GM18907 (cell line): ENCODE measurements around the gene MKNK1.

Source experiments
- ATAC-seq: cut with Tn5 transposase; IDR thresholded peaks from one replicate; pipeline ENCODE4 v1.9.1; 2021; ENCODE audit warnings: mild to moderate bottlenecking, moderate library complexity; ENCODE audit not compliant: unreplicated experiment

Gene MKNK1

DNA sequence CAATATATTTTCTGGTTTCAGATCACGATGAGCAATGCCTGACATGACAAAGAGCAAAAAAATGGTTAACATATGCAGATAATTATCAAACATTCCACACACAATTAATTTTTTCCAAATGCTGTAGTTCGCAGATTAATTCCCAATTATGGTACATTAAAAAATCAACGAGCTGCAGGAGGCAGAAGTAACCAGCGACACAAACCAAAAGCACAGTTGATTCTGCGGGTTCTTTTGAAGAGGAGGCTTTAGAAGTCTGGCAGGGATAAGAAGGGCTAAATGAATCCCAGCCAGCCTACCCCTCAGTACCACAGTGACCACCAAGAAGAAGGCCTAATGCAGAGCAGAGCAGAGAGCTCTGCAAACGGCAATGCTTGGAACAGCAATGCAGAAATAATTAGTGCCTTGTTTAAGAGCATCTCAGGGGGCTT, 35.6 kb downstream of the MKNK1 start:
- ATAC-seq = no peak

DNA sequence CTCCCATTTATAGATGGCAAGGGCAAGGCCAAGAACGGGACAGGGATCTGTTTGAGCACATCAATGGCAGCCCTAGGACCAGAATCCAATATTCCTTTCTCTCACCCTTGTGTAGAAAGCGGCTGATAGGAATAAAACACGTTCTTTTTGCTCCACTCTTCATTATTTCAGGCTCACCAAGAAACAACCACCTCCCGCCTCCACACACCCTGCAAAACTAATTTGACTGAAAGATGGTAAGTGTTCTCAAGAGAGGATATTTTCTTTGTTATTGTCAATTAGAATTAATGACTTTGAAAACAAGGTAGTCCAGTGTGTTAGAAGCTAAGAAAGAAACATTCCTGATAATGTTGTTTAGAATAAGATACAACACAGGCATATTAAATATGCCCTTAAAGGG, 40.7 kb downstream of the MKNK1 start:
- no peak for ATAC-seq

DNA sequence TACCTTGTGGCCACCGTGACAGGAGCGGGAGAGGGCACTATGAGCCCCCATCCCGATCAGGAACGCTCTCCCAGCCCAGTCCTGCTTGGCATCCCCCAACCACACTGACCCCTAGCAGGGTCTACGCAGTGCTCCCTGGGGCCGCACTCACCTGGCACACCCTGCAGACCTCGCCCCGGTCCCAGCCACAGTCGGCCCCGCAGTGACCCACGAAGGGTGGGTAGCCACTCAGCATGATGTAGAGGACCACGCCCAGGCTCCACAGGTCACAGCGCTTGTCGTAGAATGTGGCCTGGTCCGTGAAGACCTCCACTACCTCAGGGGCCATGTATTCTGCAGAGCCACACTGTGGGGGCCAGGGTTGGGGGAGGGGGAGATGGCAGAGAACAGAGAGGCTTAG, 41.6 kb downstream of the MKNK1 start:
- no peak for ATAC-seq

DNA sequence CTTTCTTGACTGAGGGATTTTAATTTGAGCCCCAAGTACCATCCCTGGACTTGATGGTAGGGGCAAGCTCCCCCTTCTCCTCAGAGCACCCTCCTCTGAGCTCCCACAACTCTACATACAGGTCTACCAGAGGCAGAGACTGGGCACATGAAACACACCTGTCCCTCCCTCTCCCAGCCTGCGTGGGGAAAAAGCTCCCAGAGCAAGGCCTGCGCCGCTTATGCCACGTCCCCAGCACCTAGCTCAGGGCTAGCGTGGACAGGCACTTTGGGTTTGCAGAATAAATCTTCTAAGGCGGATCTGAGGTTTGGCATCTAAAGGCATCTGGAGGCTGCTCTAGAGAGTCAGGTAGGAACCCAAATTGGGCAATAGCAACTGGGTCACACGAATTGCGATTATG, 45.1 kb downstream of the MKNK1 start:
- ATAC-seq = no peak

DNA sequence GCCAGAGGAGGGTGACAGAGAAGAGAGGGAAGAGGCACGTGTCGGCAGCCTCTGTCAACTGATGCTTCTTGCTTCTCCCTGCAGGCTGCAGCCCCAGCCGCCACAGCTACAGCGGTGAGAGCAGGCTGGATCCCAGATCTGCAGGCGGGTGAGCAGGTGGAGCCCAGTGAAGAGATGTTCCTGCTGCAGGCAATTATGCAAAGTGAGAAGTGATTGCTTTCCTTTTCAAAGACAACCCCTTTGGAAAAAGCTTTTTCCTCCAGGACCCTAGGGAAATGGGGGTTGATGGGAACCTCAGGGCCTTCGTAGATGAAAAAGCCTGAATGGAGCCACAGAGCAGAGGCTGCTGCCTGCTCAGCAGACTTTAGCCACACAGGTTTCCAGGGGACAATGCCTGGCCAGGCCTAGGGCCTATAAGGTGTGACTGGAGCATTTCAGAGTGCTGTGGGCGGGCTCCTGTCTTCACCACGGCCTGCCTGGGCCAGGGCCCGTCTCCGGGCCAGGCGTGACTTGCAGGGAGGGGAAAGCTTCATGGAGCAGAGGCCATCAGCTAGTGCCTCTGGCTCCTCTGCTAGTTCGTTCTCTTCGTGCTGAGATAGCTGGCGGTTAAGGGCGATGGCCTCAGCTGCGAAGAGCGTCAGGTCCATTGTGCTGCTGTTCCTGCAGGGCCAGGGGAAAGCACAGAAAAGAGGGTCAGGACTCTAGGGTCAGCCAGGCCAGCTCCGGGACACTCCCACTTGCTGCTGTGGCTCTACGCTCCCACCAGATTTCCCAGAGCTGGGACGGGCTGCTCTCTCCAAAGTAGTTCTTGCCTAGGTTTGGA, 45.7 kb downstream of the MKNK1 start:
- ATAC-seq = no peak

DNA sequence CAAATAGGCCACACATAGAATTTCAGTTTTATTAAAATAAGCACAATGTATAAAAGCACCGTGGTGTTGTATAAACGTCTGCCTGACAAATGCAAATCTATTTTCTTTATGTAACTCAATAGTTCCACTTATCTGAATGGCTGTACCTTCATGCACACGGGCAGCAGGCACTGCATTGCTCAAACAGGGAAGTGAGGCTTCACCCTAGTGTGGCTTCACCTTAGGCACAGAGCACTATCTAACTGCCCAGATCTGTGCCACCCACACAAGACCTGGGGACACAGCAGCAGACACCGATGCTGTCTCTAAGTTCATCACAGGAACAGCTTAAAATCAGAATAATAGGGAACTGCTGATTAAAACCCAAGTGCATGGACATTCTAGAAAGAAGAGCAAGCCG, 46.7 kb downstream of the MKNK1 start:
- no peak for ATAC-seq

DNA sequence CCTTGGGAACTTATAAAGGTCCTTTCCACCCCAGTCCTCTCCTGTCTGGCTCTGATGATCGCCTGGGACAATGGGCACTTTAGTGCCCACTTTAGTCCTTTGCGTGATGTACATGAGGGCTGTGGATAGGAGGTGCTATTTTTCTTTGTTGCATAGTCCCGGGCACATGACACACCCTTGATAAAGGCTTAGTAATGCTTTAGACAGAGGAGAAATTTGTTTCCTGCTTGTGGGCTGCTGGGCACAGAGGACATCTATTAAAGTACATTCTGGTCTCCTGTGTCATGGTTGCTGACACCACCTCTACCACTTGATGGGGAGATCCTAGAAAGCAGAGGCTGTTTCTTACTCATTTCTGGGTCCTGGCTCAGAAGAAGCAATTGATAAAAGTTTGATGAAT, 47.2 kb downstream of the MKNK1 start:
- ATAC-seq = no peak

DNA sequence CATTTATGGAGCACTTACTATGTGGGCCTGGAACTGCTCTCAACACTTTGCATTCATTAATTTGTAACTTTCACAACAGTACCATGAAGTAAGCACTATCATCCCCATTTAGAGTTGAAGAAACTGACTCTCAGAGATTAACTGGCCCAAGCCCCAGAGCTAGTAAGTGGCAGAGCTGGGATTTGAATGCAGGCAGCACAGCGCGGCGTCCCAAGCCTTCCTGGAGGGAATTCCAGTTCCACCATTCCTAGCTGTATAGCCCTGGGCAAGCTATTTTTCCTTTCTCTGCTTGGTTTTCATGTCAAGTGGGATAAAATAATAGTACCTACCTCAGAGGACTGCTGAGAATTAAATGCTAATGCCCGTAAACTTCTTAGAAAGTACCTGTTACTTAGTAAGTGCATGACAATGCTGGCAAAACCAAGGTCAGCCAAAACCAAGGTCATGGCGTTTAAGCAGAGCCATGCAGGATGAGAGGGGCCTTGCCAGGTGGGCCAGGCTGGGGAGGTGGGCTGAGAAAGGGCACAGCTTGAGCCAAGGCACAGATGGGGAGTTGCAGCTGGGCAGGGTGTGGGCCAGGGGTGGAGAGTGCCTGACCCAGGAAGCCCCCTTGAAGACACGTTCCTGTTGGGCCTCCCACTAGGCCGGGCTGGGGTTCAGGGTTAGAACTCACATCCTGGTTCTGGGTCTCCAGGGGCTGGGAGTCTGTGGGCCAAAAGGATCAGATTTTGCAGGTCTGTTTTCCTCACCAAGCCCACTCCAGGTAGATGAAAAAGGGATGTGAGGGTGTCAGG, 48.0 kb downstream of the MKNK1 start:
- no peak for ATAC-seq

DNA sequence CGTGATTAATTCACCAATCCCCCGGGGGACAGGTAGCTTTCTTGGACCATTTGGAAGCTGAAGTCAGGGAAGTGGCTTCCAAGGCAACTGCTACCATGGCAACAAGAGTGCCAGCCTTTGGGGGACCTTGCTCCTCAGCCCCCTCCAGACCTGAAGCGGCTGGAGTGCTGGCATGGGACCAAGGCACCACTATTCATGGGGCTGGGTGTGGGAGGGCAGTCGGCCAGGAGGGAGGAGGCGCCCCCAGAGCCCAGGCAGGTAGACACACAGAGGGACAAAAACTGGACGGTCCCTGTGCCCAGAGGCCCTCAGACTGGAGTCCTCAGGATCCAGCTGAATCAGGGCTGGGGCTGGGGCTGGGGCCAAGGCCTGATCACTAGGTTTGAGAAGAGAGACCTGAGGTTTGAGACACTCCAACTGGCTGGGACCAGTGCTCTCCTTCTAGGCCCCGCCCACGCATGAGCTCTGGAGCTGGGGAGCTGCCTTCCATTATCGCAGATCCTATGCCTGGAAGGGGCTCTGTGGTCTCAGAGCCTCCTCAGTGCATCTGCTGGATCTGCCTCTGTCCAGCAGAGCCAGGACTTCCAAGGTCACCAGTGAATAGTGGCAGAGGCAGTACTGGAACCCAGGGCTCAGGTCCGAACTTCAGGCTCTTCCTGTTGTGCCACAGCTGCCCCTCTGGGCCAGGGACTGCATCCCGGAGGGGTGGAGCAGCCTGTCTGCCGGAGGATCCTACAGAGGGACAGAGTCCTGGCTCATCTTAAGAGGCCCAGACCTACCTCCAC, 49.3 kb downstream of the MKNK1 start:
- no peak for ATAC-seq

DNA sequence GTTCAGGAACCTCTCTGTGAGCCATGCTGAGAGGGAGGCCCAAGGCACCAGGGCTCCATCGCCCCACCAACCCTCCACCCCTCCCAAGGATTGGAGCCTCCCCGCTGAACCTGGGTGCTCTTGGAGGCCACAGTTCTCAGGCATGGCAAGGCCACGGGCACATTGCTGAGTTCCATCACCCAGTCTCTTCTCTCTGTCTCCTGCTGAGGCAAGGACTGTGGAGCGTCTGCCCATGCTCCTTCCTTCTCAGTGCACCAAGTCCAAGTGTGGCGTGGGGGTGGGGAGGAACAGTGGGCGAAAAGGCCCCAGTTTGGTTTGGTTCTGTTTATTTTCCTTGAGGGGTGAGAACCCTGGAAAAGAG, 49.9 kb downstream of the MKNK1 start:
- ATAC-seq = no peak

DNA sequence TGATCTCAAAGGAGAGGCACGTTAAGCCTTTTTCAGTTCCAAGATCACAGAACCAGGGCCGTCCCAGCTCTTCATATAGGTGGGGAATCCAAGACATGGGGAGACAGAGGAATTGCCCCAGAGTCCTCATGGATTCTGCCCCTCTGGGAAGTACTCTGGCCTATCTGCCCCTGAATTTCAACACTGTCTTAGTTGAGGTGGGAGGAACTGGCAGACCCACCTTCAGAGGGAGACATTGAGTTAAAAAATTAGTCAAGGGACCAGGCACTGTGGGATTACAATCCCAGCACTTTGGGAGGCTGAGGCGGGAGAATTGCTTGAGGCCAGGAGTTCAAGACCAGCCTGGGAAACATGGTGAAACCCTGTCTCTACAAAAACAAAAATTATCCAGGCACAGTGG, 50.6 kb downstream of the MKNK1 start:
- ATAC-seq = no peak

DNA sequence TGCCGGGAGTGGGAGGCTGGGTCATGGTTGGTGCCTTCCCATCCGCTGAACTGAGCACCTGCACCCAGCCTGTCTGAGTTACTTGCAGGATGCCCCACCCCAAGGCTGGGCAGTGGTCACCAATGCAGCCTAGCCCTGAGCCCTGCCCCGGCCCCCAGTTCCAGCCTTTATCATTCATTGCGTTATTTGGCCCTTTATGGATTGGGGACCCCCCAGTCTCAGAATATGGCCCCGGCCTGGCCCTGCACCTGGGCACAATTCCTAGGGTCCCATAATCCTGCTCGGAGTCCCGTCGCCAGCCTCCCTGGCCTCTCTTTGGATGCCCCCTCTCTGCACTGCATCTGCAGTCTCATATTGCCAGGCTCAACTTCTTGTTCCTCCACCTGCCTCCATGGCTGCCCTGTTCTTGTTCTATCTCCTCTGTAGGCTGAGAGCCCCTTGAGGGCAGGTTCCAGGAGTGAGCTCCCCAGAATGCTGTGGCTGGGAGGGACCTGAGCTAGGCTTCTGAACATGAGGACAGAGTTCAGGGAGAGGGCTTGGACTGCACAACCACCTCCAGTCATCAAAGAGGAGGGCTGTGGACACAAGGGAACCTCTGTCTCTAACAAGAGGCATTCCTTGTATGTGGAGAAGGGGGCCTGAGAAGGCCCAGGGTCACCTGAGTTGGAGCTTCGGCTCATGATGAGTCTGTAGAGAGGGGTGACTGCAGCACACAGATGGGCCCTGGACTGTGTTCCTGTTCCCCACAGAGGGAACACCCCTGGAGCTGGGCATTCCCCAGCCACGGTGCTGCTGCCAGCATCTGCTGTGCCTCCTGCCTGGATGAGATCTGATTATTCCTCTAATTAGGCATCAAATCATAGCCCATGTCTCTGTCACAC, 51.5 kb downstream of the MKNK1 start:
- ATAC-seq = no peak

DNA sequence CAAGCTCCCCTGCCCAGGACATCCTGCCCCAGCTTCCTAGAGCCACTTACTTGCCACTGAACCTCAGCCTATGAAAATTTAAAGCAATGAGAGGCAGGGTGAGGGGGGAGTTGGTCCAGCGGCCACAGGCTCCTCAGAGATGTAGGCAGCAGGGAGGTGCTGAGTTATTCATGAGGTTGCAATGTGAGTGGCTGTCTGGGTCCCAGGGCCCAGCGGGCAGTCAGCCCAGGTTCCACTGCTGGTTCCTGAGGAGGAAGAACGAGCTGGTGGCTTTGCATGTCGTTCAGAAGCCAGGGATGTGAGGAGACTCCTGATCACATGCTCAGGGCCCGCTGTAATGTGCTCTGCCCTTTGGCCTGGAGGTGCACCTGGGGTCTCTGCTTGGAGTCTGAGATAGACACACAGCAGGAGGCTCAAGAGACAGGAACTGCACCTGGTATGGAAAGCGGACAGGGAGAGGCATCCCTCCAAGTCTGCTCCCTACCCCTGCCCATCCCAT, 52.4 kb downstream of the MKNK1 start, which contains the start of gene KNCN:
KNCN (minus strand) TSS at position 51 of the 499 bp plus-strand sequence. CDS start 432 bp downstream, outside the sequence.
- ATAC-seq = no peak

DNA sequence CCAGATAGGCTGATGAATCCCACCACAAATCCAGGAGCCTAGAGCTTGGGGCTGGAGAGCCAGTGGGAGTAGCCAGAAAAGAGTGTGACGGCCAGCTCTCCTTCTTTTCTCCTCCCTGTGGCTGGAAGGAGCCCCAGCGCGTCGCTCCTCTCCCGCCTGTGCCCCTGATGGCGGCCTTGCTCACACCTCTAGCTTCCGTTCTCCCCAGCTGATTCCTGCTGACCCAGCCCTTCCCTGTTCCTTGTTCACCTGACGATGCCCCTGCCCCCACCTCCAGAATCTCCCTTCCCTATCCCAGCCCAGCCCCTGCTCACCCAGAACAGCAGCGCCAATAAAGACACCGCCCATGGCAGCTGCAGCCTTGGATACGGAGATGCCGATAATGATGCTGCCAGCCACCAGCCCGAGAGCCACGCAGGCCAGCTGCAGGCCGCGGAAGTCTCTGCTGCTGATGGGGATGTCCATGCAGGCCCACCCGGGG, 53.3 kb downstream of the MKNK1 start:
- ATAC-seq = no peak

DNA sequence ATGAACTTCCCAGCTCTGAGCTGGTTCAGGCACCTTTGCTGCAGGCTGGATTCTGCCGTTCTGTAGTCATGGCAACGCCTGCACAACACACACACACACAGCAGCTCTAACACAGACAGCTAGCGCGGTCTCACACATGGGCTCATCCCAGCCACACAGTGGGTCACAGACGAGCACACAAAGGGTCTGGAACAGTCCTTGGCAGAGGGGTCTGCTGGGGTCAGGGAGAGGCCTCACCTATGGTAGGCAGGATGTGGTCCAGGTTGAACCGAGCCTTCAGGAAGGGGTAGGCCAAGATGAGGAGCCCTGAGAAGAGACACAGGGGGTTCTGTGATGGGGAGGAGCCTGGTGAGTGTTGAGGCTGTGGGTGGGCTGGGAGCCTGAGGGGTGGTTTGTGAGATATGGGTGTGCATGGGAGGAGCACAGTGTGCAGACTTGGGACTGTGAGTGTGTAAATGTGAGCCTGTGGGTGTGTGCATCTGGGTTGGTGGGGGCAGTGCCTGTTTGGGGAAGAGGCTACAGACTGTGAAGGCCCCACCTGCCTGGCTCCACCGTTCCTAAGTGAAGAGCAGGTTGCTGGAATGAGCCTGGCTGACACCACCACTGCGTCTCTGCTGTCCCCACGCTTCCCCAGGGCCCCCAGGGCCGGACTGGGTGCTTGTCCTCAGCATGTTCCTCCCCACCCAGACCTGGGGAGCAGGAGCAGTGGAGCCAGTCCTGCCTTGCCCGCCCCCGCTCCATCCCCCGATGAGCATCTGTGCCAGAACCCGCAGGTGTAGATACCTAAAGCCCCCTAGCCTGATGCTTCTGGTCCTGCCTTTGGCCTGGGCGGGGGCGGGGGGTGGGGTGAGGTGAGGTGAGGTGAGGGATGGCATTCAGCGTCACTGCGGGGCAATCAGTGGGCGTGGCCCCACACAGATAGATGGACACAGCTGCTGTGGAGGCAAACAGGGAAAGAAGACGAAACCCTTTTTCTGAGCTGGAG, 54.1 kb downstream of the MKNK1 start:
- no peak for ATAC-seq

DNA sequence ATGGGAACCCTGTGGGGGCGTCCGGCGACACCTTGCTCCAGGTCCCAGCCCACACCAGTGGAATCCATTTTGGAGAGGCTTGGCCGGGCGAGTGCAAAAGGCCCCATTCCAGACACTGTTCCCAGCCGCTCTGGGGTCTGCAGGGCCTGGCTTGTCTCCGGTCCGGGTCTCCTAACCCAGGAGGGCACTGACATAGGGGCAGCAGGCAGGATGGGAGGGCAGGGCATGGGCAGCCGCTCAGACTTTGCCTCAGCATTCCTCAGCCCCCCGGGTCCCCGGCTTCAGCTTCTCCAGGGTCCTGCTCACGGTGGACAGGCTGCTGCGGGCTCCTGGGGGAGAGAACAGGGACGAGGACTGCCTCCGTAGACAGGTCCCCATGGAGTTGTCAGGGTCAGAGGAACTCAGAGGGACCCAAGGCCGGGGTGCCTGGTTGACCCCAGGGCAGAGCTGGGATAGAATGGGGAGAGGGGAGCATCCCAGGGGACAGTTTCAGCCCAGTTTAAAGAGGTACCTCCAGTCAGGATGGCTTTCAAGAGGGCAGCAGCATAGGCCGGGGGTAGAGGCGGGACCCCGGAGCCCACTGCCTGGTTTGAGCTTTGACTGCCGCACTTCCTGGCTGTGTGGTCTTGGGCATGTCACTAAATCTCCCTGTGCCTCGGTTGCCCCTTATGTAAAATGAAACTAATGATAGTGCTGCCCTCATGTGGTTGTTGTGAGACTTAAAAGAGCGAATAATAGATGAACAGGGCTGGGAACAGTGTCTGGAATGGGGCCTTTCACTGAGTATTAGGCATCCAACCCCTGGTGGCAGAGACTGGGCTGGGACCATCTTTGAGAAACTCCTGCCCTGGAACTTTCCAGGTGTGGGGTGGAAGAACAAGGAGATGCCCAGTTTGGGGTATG, 56.3 kb downstream of the MKNK1 start:
- ATAC-seq = no peak

DNA sequence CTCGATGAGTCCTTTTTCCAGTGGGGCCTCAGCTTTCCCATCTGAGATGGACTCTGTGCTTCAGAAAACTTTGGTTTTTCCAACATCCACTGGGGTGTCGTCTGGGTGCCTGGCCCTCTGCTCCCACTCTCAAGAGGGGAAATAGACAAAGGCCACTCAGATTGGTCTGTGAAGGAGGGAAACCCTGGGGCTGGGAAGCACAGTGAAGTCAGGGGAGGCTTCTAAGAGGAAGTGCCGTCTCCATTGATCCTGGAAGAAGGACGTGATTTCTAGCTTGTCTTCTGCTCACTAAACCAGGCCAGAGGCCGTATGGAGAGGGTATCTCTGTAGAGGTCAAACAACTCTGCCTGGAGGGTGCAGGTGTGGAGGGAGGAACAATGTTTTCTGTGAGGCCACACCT, 57.9 kb downstream of the MKNK1 start:
- no peak for ATAC-seq

DNA sequence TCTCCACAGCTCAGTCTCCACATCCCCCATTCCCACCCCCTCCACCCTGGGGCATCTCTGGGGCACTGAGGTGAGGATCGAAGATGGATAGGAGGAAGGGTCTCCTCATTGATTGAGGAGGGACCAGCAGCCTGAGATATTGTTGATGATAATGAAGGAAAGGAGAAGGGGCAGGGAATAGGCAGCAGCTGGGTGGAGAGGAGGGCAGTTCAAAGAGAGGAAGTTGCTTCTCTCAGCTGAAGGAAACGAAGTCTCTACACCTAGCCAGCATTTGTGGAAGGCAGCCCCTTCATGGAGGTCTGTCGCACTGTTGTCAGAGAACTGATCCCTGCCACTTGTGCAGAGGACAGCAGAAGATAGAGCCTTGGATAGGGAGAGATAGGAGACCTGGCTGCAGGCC, 58.3 kb downstream of the MKNK1 start:
- no peak for ATAC-seq
